GM12878 (cell line): Measurements from ENCODE around the gene DSPP.

Experiments used
- CHD1 ChIP-seq: IDR thresholded peaks from 2 replicates; pipeline ENCODE4 v1.6.1; 2012; ENCODE audit warnings: low read depth, low read length, improper control_type of control experiment
- MYC ChIP-seq: IDR thresholded peaks from 2 replicates; pipeline ENCODE4 v1.6.1; 2011; ENCODE audit warnings: mild to moderate bottlenecking, low read length, moderate library complexity, inconsistent platforms; ENCODE audit not compliant: insufficient read depth, insufficient replicate concordance, insufficient read length, severe bottlenecking
- PAX5 ChIP-seq: IDR thresholded peaks from 2 replicates; pipeline ENCODE4 v1.6.1; 2011; ENCODE audit warnings: low read depth, low read length, borderline replicate concordance
- POLR2A ChIP-seq: IDR thresholded peaks from 2 replicates; pipeline ENCODE4 v1.6.1; 2011; ENCODE audit warnings: low read depth, mild to moderate bottlenecking, low read length
- POLR2AphosphoS5 ChIP-seq: IDR thresholded peaks from 2 replicates; pipeline ENCODE4 v1.6.1; 2011; ENCODE audit warnings: mild to moderate bottlenecking, low read length, inconsistent platforms
- RAD21 ChIP-seq: IDR thresholded peaks from 2 replicates; pipeline ENCODE4 v1.6.1; 2011; ENCODE audit warnings: mild to moderate bottlenecking, low read depth, low read length, moderate library complexity; ENCODE audit not compliant: insufficient read depth
- SIN3A ChIP-seq: IDR thresholded peaks from 2 replicates; pipeline ENCODE4 v1.6.1; 2012; ENCODE audit warnings: low read depth, low read length, improper control_type of control experiment
- ZNF24 ChIP-seq: fragments of 450-650 bp; IDR thresholded peaks from 2 replicates; pipeline ENCODE4 v1.6.1; 2017; ENCODE audit warnings: antibody characterized with exemption, mild to moderate bottlenecking
- ZNF274 ChIP-seq: IDR thresholded peaks from one replicate; pipeline ENCODE4 v1.8.0; 2011; ENCODE audit not compliant: insufficient read length, insufficient read depth
- TF ChIP-seq, protein P1 (sequence below), 3 experiments: IDR thresholded peaks in 2 of 3; conservative IDR thresholded peaks in 1 of 3; 2 replicates each; pipeline ENCODE4 v1.5.1; 2011; ENCODE audit warnings: low read depth in 3 of 3, low read length in 3 of 3, mild to moderate bottlenecking in 3 of 3, control low read depth in 2 of 3, moderate library complexity in 2 of 3, inconsistent platforms in 1 of 3, mixed read lengths in 1 of 3; ENCODE audit not compliant: control insufficient read depth in 2 of 3, insufficient read depth in 1 of 3; ENCODE audit errors: extremely low read depth in 1 of 3

DNA sequence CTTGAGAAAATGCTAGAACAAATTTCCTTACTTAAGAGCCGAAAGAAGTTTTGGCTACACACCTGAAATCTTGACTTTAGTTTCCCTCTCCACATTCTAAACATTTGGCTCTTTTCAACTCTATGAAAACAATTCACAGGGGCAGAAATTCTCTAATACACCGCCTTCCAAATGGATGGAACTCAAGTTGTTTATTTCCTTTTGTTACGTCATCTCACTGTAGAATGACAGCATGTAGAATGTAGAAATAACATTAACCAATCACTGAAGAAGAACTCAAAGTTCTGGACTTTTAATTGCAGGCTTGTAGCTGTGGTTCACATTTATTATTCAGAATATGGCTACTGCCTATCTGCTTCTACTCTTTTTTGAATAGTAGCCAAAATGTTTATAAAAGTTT, 43.6 kb downstream of the DSPP start:
- TF ChIP-seq SIN3A (no peak), RAD21 (no peak), PAX5 (no peak), POLR2AphosphoS5 (no peak), CHD1 (no peak), ZNF274 (no peak), POLR2A (no peak), MYC (no peak), ZNF24 (no peak)
- TF ChIP-seq, protein P1, sequence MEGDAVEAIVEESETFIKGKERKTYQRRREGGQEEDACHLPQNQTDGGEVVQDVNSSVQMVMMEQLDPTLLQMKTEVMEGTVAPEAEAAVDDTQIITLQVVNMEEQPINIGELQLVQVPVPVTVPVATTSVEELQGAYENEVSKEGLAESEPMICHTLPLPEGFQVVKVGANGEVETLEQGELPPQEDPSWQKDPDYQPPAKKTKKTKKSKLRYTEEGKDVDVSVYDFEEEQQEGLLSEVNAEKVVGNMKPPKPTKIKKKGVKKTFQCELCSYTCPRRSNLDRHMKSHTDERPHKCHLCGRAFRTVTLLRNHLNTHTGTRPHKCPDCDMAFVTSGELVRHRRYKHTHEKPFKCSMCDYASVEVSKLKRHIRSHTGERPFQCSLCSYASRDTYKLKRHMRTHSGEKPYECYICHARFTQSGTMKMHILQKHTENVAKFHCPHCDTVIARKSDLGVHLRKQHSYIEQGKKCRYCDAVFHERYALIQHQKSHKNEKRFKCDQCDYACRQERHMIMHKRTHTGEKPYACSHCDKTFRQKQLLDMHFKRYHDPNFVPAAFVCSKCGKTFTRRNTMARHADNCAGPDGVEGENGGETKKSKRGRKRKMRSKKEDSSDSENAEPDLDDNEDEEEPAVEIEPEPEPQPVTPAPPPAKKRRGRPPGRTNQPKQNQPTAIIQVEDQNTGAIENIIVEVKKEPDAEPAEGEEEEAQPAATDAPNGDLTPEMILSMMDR (IDR thresholded peaks at IDR 0.05 in 2 of 3, conservative IDR thresholded peaks at IDR 0.05 in 1 of 3; ENCODE audit: control insufficient read depth in 2 of 3, extremely low read depth in 1 of 3, insufficient read depth in 1 of 3, low read depth in 3 of 3, low read length in 3 of 3) = no peak
